ENCODE data around the gene IP6K1. TPM values are rescaled to one million over a fixed set of nuclear protein-coding genes. Genes with fewer than 3 reads are reported as not detected.

IP6K1 gene
- total RNA-seq, 2 experiments from 2014 or later = 35.2 to 40.2 TPM

GRCh38 chr3:49714728-49715550, 71.4 kb downstream of the IP6K1 start:
- Mint-ChIP-seq H3K9me3 (no peaks in the 10 kb centered on the region), H3K27ac (no peak overlapping the region), H3K27me3 (no peaks in the 10 kb centered on the region), H3K36me3 (peaks cover 5% of the 10 kb centered on the region), H3K4me1 (peaks cover 35% of the 10 kb centered on the region), H3K4me3 (no peak overlapping the region)
- POLR2A ChIA-PET = interaction anchor here (1.0 kb wide), 1 partner anchor 9 kb away, joined by 6 read pairs; the partner anchor contains the start of gene GMPPB
- no peak for DNase-seq
- no peak for ATAC-seq (ENCODE audit: low read depth)

- Mint-ChIP-seq H3K27me3 (no peaks in the 10 kb centered on the region), H3K4me1 (peaks cover 25% of the 10 kb centered on the region), H3K9me3 (no peaks in the 10 kb centered on the region), H3K4me3 (no peak overlapping the region), H3K27ac (no peak overlapping the region), H3K36me3 (peaks cover 3% of the 10 kb centered on the region)
- no peak for ATAC-seq (ENCODE audit: low read depth)
- POLR2A ChIA-PET = interaction anchor here (1.1 to 1.5 kb wide), 2 partner anchors 10 to 11 kb away, joined by 3 to 9 read pairs; partner anchors contain the start of gene GMPPB
- no peak for DNase-seq
Observed at GRCh38 chr3:49713336-49714105, 72.8 kb downstream of the IP6K1 start.

GRCh38 chr3:49712631-49713317, 73.6 kb downstream of the IP6K1 start:
- POLR2A ChIA-PET = interaction anchor here (1.1 to 1.5 kb wide), 4 partner anchors 10 to 15 kb away, joined by 3 to 9 read pairs (median 3); partner anchors contain the start of gene GMPPB

GRCh38 chr3:49712166-49712565, 74.2 kb downstream of the IP6K1 start:
- Mint-ChIP-seq H3K9me3 (no peaks in the 10 kb centered on the region), H3K27me3 (no peaks in the 10 kb centered on the region), H3K4me1 (peaks cover 27% of the 10 kb centered on the region), H3K36me3 (peaks cover 2% of the 10 kb centered on the region), H3K27ac (no peak overlapping the region), H3K4me3 (peak overlapping the region; percentile 22)
- no peak for ATAC-seq (ENCODE audit: low read depth)
- POLR2A ChIA-PET = interaction anchor here (1.2 to 1.5 kb wide), 3 partner anchors 12 to 14 kb away, joined by 3 to 9 read pairs (median 3); partner anchors contain the start of gene GMPPB
- peak; percentile 26 for DNase-seq

More at GRCh38 chr3:49712631-49713317, 73.6 kb downstream of the IP6K1 start:
- peak; percentile 58 for ATAC-seq (ENCODE audit: low read depth)
- Mint-ChIP-seq H3K4me1 (peaks cover 24% of the 10 kb centered on the region), H3K4me3 (no peak overlapping the region), H3K9me3 (no peaks in the 10 kb centered on the region), H3K27me3 (no peaks in the 10 kb centered on the region), H3K36me3 (peaks cover 2% of the 10 kb centered on the region), H3K27ac (peak overlapping the region; percentile 65)
- DNase-seq = peak; percentile 47

GRCh38 chr3:49711489-49711888, 74.9 kb downstream of the IP6K1 start:
- DNase-seq = peak; percentile 34
- POLR2A ChIA-PET = interaction anchor here (1.1 to 1.5 kb wide), 3 partner anchors 8 to 13 kb away, joined by 3 to 5 read pairs (median 3); partner anchors contain the start of gene AMIGO3
- Mint-ChIP-seq H3K4me3 (peak overlapping the region; percentile 18), H3K27ac (peak overlapping the region; percentile 71), H3K36me3 (peaks cover 2% of the 10 kb centered on the region), H3K4me1 (peaks cover 27% of the 10 kb centered on the region), H3K9me3 (no peaks in the 10 kb centered on the region), H3K27me3 (no peaks in the 10 kb centered on the region)
- peak; percentile 28 for ATAC-seq (ENCODE audit: low read depth)

- peaks cover 27% of the 10 kb centered on the region for H3K4me1 Mint-ChIP-seq
- no peak overlapping the region for H3K27ac Mint-ChIP-seq
- H3K36me3 Mint-ChIP-seq = no peaks in the 10 kb centered on the region
- ATAC-seq (ENCODE audit: low read depth) (no peak), DNase-seq (no peak)
- POLR2A ChIA-PET = no interaction called here
- no peaks in the 10 kb centered on the region for H3K9me3 Mint-ChIP-seq
- no peaks in the 10 kb centered on the region for H3K27me3 Mint-ChIP-seq
- H3K4me3 Mint-ChIP-seq = no peak overlapping the region
Observed at GRCh38 chr3:49709852-49710251, 76.5 kb downstream of the IP6K1 start.

- POLR2A ChIA-PET = no interaction called here
- H3K36me3 Mint-ChIP-seq = no peaks in the 10 kb centered on the region
- peaks cover 14% of the 10 kb centered on the region for H3K4me1 Mint-ChIP-seq
- no peaks in the 10 kb centered on the region for H3K9me3 Mint-ChIP-seq
- no peak for DNase-seq
- no peak for ATAC-seq (ENCODE audit: low read depth)
- H3K4me3 Mint-ChIP-seq = no peak overlapping the region
- no peaks in the 10 kb centered on the region for H3K27me3 Mint-ChIP-seq
- peak overlapping the region; percentile 54 for H3K27ac Mint-ChIP-seq
Observed at GRCh38 chr3:49707113-49707480, 79.2 kb downstream of the IP6K1 start.

GRCh38 chr3:49706456-49707112, 79.8 kb downstream of the IP6K1 start:
- Mint-ChIP-seq H3K36me3 (no peaks in the 10 kb centered on the region), H3K9me3 (no peaks in the 10 kb centered on the region), H3K4me3 (no peak overlapping the region), H3K4me1 (peaks cover 10% of the 10 kb centered on the region), H3K27ac (no peak overlapping the region), H3K27me3 (no peaks in the 10 kb centered on the region)
- no peak for ATAC-seq (ENCODE audit: low read depth)
- DNase-seq = no peak
- POLR2A ChIA-PET = no interaction called here

GRCh38 chr3:49705390-49705960, 80.9 kb downstream of the IP6K1 start:
- POLR2A ChIA-PET = interaction anchor here (0.6 kb wide), 1 partner anchor 549 kb away, joined by 6 read pairs; no protein-coding TSS in a partner anchor
- DNase-seq = no peak
- no peak overlapping the region for H3K27ac Mint-ChIP-seq

GRCh38 chr3:49704629-49705028, 81.7 kb downstream of the IP6K1 start:
- Mint-ChIP-seq H3K27ac (no peak overlapping the region), H3K4me3 (no peak overlapping the region)

More at GRCh38 chr3:49705390-49705960, 80.9 kb downstream of the IP6K1 start:
- H3K9me3 Mint-ChIP-seq = no peaks in the 10 kb centered on the region
- H3K27me3 Mint-ChIP-seq = no peaks in the 10 kb centered on the region
- ATAC-seq (ENCODE audit: low read depth) = no peak
- no peak overlapping the region for H3K4me3 Mint-ChIP-seq
- H3K36me3 Mint-ChIP-seq = no peaks in the 10 kb centered on the region
- H3K4me1 Mint-ChIP-seq = peaks cover 5% of the 10 kb centered on the region

GRCh38 chr3:49703956-49704355, 82.4 kb downstream of the IP6K1 start:
- Mint-ChIP-seq H3K36me3 (no peaks in the 10 kb centered on the region), H3K4me3 (no peak overlapping the region), H3K27ac (peak overlapping the region; percentile 61), H3K9me3 (no peaks in the 10 kb centered on the region), H3K4me1 (peaks cover 5% of the 10 kb centered on the region), H3K27me3 (no peaks in the 10 kb centered on the region)
- no peak for DNase-seq
- no peak for ATAC-seq (ENCODE audit: low read depth)
- POLR2A ChIA-PET = interaction anchor here (1.0 to 1.4 kb wide), 2 partner anchors 99 to 141 kb away, joined by 3 to 5 read pairs; partner anchors contain the start of gene INKA1

More at GRCh38 chr3:49704629-49705028, 81.7 kb downstream of the IP6K1 start:
- ATAC-seq (ENCODE audit: low read depth) (no peak), DNase-seq (no peak)
- Mint-ChIP-seq H3K36me3 (no peaks in the 10 kb centered on the region), H3K27me3 (no peaks in the 10 kb centered on the region), H3K4me1 (peaks cover 5% of the 10 kb centered on the region), H3K9me3 (no peaks in the 10 kb centered on the region)
- POLR2A ChIA-PET = no interaction called here

- Mint-ChIP-seq H3K4me1 (peaks cover 5% of the 10 kb centered on the region), H3K9me3 (no peaks in the 10 kb centered on the region), H3K27ac (peak overlapping the region; percentile 61), H3K27me3 (no peaks in the 10 kb centered on the region), H3K36me3 (no peaks in the 10 kb centered on the region), H3K4me3 (no peak overlapping the region)
- peak; percentile 70 for DNase-seq
- peak; percentile 97 for ATAC-seq (ENCODE audit: low read depth)
- POLR2A ChIA-PET = interaction anchor here (1.0 to 1.4 kb wide), 3 partner anchors 19 to 141 kb away, joined by 3 to 5 read pairs (median 3); partner anchors contain the start of gene INKA1
Observed at GRCh38 chr3:49703443-49703927, 82.9 kb downstream of the IP6K1 start.
